GM20431 (cell line): ENCODE measurements around the gene DNAJA3.

Source experiments
- in situ Hi-C: fragments of 300-500 bp; cut with MseI, MboI; formaldehyde crosslinking; loops from one replicate; pipeline ENCODE4 v1.15.0; 2020; ENCODE audit warnings: low sequenced_read_pairs; ENCODE audit not compliant: unreplicated experiment

The DNAJA3 gene

GRCh38 chr16:4467916-4468315 lies 42.2 kb downstream of the DNAJA3 start:
- in situ Hi-C loops = no loop called here

- in situ Hi-C loops = no loop called here
Observed at GRCh38 chr16:4468972-4469371, 43.3 kb downstream of the DNAJA3 start.

DNA sequence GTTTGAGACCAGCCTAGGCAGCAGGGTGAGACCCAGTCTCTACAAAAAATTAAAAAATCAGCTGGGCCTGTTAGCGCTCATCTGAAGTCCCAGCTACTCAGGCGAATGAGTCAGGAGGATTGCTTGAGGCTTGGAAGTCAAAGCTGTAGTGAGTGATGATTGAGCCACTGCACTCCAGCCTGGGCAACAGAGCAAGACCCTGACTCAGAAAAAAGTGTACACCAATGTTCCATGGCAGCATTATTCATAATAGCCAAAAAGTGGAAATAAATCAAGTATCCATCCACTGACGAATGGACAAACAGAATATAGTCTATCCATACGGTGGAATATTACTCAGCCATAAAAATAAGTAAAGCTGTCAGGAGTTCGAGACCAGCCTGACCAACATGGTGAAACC lies 46.2 kb downstream of the DNAJA3 start:
- in situ Hi-C loops = no loop called here

DNA sequence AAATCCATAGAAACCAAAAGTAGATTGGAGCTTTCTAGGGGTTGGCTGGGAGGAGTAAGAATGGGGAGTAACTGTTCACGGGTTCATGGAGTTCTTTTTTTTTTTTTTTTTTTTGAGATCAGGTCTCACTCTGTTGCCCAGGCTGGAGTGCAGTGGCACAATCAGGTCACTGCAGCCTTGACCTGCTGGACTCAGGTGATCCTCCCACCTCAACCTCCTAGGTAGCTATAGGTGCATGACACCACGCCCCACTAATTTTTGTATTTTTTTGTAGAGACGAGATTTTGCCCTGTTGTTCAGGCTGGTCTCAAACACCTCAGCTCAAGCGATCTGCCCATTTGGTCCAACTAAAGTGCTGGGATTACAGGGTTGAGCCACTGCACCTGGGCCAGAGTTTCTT lies 47.2 kb downstream of the DNAJA3 start:
- in situ Hi-C loops = no loop called here

- in situ Hi-C loops = no loop called here
Observed at GRCh38 chr16:4474192-4474961, 48.7 kb downstream of the DNAJA3 start, which contains the start of gene NMRAL1. Gene NMRAL1, minus strand, starts transcription at chr16:4474625. Its CDS starts 493 bp downstream, at chr16:4474132.

- in situ Hi-C loops = no loop called here
Observed at GRCh38 chr16:4475880-4476788, 50.5 kb downstream of the DNAJA3 start, which contains the start of gene HMOX2. Gene HMOX2, plus strand, starts transcription at chr16:4476398. Its CDS starts 29,127 bp downstream, at chr16:4505525.

DNA sequence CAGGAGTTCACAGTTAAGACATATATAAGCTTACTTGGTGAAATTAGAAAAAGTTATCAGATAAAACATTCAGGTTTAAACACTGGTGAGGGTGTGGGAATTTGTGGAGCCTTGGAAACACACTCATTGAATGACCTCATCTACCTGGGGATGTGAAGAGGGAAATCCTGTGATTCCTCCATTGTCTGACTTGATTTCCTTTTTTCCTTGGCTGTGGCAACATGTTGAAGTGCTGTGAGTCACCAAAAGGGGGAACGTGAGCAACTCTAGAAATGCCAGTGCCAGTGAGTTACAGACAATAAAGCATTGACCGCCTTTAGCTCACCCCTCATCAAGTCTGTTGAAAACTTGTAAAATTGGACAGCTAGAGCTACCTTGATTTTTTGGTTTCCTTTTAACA lies 52.3 kb downstream of the DNAJA3 start:
- in situ Hi-C loops = no loop called here

DNA sequence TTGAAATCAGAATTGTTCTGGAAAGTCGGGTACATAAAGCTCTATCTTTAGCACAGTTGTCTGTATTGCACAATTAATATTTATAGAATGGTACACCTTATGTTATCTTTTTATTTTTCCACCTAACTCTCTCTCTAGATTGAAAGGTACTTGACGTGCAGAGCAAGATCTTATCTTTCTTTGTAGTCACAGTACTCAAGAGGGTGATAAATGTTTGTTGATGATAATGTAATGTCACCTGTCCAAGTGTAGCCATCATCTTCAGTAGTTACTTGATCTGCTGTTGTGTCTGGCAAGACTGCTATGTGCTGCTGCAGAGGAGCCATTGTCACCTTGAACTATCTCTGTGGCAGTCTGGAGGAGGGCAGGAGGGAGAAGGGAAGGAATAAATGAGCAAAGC lies 55.9 kb downstream of the DNAJA3 start:
- in situ Hi-C loops = no loop called here

GRCh38 chr16:4481963-4482362 lies 56.3 kb downstream of the DNAJA3 start:
- in situ Hi-C loops = no loop called here

DNA sequence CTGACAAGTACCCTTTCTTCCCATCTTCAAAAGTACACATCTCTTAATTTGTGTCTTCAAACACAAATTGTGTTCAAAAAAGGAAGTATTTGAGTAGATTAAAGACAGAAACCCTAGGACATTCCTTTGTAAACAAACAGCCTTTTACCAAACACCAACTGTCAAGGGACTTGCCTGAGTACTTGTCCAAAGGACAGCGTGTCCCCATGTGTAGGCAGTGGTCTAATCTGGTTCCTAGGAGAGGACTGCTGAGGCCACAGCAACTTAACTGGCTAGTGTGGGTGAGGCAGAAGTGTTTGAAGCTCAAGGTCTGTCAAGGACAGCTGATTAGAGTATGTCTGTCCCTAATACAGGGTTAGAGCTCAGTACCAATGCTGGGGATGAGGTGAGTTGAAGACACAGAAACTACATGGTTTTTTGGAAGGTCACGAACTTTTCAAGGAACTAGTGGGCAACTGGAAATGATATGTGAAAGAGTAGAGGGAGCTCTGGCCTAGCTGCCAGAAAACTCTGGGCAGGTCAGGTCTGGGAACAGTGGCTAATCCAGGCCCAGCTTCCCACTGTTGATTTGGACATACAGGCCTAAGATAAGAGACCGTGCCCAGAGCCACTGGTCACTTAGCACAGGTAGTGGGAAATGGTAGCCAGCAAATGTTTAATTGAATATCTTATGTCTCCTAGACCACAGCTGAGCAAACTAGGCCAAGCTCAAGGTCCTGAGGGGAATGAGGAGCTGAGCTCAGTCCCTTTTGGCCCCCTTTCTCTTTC lies 60.6 kb downstream of the DNAJA3 start:
- in situ Hi-C loops = no loop called here

DNA sequence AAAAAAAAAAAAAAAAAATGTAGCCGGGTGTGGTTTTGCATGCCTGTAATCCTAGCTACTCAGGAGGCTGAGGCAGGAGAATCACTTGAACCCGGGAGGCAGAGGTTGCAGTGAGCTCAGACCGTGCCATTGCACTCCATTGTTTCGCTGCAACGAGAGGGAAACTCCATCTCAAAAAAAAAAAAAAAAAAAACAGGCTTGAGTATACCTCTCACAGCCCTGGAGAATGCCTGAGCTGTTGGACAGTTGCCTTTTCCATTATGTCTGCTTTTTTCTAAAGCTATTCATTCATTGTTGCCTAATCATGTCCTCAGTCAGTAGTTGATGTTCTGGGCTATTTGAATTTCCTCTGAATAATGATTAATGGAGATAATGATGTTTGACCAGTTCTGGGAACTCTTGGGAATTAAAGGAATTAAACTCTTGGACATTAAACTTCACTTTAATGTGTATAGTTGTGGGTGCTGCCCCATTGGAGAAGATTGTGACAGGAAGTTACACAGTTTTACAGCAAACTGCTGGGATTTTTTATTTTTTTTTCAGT lies 62.4 kb downstream of the DNAJA3 start:
- in situ Hi-C loops = no loop called here

DNA sequence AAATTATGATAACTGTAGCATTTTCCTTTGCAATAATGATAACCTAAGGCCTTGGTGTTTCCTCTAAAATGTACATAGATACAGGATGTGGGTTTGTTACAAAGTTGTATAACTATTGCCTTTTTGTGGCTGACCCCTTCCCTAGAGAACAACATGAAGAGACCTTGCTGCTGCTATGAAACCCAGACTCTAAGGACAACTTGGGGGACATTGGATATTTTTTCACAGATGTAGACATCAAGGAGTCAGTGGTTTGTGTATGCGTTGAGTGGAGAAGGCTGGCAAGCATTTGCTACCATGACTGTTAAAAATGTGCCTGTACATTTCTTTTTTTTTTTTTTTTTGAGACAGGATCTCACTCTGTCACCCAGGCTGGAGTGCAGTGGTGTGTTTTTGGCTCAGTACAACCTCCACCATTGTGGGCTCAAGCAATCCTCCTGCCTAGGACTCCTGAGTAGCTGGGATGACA lies 62.9 kb downstream of the DNAJA3 start:
- in situ Hi-C loops = no loop called here

DNA sequence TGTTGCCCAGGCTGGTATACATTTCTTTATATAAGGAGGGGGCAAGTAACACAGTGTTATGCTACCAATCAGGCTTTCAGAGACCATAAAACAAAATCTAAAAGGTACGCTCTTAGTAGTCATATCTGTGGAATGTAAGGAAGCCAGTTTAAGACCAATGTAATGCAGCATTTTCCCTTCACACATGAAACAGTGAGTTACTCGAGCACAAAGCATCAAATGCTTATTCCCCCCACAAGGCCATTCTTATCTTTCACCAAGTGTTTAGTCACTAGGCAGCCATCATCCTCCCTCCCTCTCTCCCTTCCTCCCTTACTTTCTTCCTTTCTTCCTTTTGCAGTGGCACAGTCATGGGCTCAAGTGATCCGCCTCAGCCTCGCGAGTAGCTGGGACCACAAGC lies 63.4 kb downstream of the DNAJA3 start:
- in situ Hi-C loops = no loop called here

DNA sequence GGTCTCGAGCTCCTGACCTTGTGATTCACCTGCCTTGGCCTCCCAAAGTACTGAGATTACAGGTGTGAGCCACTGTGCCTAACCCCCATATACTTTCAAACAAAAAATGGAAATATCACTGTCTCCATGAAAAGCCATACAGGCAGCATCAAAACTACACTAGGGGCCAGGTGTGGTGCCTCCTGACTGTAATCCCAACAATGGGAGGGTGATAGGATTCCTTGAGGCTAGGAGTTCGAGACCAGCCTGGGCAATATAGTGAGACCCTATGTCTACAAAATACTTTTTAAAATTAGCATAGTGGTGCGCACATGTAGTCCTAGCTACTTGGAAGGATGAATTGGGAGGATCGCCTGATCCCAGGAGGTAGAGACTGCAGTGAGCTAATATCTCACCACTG lies 66.2 kb downstream of the DNAJA3 start:
- in situ Hi-C loops = no loop called here

GRCh38 chr16:4494746-4495490 lies 69.2 kb downstream of the DNAJA3 start:
- in situ Hi-C loops = no loop called here

DNA sequence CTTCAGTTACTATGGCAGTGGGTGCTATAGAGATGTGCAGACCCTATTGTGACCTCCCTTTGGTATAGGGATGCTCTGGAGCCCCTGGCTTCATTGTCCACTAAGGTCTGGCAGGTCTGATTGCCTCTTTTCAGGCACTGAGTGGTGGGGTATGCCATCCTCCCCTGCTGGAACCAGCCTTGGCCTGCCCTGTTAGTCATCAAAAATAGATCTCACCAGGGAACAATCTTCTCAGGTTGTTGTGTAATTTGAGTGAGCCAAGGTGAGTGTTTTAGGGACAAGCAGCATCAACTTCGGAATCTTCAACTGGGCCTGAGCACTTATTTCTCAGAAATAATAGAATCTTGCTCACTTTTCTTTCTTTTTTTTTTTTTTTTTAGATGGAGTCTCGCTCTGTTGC lies 70.1 kb downstream of the DNAJA3 start:
- in situ Hi-C loops = no loop called here

- in situ Hi-C loops = no loop called here
Observed at GRCh38 chr16:4496305-4496704, 70.6 kb downstream of the DNAJA3 start.

- in situ Hi-C loops = no loop called here
Observed at GRCh38 chr16:4498546-4499195, 73.0 kb downstream of the DNAJA3 start.

- in situ Hi-C loops = no loop called here
Observed at GRCh38 chr16:4499196-4499555, 73.5 kb downstream of the DNAJA3 start.
